GM12872 (cell line): ENCODE measurements around the gene SBSN.

Experiments
- TF ChIP-seq, protein P1 (sequence below): IDR thresholded peaks from 3 replicates; pipeline ENCODE4 v1.5.1; 2011; ENCODE audit warnings: low read depth, mild to moderate bottlenecking, low read length, moderate library complexity; ENCODE audit not compliant: insufficient read depth

Gene SBSN

DNA sequence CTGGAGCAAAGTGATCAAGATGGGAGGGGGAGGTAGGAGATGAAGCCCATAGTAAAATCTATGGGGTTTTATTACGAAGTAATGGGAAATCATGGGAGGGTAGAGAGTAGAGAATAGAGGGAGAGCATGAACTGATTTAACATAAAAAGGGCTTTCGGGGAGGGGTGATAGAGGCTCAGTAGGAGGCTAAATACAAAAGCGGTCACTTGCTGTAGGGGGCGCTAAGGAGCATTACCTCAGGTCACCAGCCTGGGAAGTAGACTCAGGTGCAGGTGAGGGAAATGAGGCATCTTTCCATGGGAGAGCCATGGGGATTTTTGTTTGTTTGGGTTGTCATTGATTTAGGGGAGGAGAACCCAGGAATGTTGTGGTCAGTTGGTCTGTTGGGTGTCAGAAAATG lies 52.0 kb downstream of the SBSN start:
- TF ChIP-seq, protein P1, sequence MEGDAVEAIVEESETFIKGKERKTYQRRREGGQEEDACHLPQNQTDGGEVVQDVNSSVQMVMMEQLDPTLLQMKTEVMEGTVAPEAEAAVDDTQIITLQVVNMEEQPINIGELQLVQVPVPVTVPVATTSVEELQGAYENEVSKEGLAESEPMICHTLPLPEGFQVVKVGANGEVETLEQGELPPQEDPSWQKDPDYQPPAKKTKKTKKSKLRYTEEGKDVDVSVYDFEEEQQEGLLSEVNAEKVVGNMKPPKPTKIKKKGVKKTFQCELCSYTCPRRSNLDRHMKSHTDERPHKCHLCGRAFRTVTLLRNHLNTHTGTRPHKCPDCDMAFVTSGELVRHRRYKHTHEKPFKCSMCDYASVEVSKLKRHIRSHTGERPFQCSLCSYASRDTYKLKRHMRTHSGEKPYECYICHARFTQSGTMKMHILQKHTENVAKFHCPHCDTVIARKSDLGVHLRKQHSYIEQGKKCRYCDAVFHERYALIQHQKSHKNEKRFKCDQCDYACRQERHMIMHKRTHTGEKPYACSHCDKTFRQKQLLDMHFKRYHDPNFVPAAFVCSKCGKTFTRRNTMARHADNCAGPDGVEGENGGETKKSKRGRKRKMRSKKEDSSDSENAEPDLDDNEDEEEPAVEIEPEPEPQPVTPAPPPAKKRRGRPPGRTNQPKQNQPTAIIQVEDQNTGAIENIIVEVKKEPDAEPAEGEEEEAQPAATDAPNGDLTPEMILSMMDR, result peak; percentile 52

DNA sequence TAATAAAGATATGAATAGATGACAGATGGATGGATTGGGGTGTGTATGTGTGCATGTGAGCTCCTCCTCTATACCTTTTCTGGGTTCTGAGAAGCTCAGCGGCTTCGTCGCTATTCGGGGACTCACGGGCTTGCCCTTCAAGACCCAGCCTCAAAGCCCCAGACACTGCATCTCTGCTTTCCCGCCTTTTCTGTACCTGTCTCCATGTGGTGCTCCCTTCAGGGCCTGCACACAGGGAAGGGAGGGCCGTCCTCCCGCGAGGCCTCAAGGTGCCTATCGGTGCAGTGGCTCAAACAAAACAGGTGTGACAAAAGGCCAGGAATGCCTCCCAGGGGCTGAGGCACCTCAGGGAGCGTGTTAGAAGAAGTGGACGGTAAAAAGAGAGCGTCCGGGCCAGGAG lies 54.0 kb downstream of the SBSN start:
- TF ChIP-seq, protein P1, result no peak
